HG03039 (cell line): ENCODE measurements around the gene OR4A16.

Experiments used
- ATAC-seq: cut with Tn5 transposase; IDR thresholded peaks from one replicate; pipeline ENCODE4 v1.9.1; 2021; ENCODE audit warnings: mild to moderate bottlenecking, moderate library complexity; ENCODE audit not compliant: unreplicated experiment

Gene OR4A16, protein sequence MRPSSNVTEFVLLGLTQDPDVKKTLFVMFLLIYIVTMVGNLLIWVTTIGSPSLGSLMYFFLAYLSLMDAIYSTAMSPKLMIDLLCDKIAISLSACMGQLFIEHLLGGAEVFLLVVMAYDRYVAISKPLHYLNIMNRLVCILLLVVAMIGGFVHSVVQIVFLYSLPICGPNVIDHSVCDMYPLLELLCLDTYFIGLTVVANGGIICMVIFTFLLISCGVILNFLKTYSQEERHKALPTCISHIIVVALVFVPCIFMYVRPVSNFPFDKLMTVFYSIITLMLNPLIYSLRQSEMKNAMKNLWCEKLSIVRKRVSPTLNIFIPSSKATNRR

DNA sequence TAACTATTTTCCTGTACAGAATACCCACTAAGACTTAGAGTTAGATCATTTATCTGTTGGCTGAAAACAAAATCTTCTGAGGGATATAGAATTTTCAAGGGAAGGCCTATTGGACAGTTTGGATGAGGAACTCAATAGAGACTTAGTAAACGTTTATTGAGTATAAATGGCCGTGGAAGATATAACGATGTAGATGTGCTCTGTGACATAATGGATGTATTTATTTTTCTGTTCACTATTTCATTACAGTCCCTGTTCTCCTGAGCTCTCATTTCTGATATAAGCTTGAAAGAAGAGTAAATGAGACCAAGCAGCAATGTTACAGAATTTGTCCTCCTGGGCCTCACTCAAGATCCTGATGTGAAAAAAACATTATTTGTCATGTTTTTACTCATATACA, at the start of gene OR4A16:
OR4A16 (plus strand) TSS at position 301 of the 400 bp plus-strand sequence; CDS start at position 301, 0 bp downstream.
- ATAC-seq: no peak

DNA sequence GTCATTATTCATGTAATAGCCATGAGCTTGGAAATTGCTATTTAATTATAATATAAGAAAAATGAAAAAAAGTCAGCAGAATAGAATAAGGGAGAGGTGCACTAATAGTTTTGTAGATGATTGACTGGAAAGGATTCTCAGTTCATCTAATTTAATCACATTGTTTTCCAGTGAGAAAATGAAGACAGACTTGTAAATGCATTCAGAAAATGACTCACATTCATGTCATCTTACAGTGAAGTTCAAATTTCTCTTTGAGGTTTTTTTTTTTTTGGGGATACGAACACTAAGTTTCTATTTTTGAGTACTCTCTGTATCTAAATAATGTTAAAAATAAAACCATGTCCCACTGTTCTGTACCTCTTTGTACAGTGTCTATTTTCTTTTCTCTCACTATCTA, 18.5 kb upstream of the OR4A16 start:
- no peak for ATAC-seq

DNA sequence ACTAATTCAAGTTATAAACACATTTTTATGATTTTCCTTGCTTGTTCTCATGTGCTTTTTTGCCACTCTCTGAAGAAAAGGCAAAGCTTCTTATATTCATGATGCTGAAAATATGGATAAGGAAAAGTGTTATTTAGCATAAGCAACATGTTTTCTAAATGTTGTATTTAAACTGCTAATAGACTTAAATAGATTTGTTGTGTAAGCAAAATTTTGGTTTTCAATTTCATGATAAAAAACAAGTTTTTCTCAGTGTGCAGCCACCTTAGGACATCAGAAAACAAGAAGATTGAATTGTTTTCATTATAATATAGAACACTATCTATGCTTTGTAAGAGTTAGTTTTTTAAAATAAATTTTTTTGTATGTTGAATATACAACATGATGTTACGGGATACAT, 2.3 kb downstream of the OR4A16 start:
- ATAC-seq: no peak

DNA sequence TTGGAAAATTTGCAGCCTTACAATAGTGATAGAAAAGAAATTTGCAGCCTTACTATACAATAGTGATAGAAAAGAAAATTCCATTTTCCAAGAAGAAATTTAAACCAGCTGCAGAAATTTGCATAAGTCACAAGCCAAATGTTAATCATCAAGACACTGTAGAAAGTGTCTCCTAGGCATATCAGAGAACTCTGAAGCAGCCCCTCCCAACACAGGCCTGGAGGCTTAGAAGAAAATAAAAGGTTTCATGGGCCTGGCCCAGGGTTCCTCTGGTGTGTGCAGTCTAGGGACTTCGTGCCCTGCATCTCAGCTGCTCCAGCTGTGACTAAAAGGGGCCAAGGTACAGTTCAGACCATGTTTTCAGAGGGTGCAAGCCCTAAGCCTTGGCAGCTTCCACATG, 6.0 kb downstream of the OR4A16 start:
- no peak for ATAC-seq

DNA sequence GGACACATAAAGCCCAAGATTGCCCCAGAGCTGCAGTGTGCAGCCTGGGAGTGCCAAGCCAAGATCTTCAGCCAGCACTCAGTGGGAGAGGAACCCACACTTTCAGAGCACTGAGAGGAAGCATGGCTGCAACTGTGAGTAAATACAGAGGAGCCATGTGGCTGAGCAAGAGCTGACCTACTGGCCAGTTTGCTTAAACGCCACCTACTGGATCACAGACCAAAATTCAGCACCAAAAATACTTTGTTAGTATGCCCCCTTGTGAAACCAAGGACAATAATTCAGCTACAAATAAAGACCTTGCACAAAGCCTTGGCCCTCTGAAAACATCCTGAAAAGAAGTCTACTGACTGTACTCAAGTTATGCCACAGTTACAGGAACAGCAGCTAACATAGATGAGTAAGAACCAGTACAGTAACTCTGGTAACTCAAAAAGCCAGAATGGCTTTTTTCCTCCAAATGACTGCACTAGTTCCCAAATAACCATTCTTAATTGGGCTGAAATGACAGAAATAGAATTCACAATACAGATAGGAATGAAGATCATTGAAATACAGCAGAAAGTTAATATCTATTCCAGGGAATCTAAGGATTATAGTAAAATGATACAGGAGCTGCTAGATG, 14.7 kb downstream of the OR4A16 start:
- ATAC-seq: no peak

DNA sequence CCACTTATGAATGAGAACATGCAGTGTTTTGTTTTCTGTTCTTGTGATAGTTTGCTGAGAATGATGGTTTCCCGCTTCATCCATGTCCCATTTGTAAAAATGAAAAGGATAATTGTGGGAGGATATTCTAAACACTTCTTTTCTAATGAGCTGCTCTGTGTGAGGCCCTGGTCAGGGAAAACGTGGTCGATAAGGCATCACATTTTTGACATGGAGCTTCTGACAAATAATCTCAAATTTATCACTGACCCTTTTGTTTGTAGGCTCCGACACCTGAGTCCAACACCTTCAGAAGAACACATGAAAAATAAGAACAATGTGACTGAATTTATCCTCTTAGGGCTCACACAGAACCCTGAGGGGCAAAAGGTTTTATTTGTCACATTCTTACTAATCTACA, 24.7 kb downstream of the OR4A16 start, which contains the start of gene OR4A15:
OR4A15 (plus strand) TSS at position 301 of the 400 bp plus-strand sequence; CDS start at position 301, 0 bp downstream.
- no peak for ATAC-seq
